Measurements from ENCODE around the gene NEXN.

NEXN gene

DNA sequence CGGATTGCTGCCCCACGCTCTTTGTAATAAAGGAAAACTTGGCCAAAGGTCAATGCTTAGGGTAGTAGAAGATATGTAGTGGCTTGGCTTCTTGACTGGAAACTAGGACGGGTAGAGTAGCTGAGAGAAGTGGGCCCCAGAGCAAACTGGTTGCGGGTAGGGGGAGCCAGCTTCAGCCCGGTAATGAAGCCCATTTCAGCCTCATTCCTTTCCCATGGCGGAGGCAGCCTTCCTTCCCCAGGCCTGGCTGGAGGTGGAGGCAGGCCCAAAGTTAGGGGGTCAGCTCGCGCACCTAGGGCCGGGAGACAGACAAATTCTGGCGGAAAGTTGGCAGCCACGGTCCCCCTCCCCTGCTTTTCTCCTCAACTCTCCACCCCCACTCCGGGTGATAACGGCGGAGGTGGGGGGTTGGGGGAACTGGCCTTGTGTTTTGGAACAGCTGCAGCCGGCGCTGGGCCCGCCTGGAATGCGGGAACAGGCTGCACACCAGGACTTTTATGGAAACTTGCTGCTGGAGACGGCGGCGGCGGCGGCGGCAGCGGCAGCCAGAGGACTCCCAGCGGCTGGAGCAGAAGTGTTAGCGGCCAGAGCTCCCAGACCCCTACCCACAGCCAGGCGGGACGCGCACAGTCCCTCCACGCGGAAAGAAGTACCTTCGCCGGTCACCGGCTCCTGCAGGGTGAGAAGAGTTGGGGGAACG is at the start of gene NEXN:
Gene NEXN (plus strand): TSS at position 544 of the 700 bp plus-strand sequence. CDS start 27,483 bp downstream, outside the sequence.
- no peak for DNase-seq (ENCODE audit: low read depth)

DNA sequence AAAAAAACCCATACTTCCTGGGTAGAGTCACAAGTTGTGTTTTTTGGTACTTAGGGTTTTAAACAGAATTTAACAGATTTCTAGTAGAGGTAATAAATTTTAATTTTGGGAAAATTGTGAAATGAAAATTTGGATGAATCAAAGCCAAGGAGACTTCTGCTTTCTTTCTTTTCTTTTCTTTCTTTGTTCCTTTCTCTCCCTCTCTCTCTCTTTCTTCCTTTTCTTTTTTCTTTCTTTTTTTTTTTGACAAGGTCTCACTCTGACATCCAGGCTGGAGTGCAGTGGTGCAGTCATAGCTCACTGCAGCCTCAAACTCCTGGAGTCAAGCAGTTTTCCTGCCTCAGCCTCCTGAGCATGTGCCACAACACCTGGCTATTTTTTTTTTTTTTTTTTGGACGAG is 46.9 kb upstream of the NEXN start:
- DNase-seq (ENCODE audit: low read depth): no peak

GRCh38 chr1:77845951-77846350 is 42.5 kb upstream of the NEXN start:
- no peak for DNase-seq (ENCODE audit: low read depth)

GRCh38 chr1:77846966-77847365 is 41.5 kb upstream of the NEXN start:
- no peak for DNase-seq (ENCODE audit: low read depth)

DNA sequence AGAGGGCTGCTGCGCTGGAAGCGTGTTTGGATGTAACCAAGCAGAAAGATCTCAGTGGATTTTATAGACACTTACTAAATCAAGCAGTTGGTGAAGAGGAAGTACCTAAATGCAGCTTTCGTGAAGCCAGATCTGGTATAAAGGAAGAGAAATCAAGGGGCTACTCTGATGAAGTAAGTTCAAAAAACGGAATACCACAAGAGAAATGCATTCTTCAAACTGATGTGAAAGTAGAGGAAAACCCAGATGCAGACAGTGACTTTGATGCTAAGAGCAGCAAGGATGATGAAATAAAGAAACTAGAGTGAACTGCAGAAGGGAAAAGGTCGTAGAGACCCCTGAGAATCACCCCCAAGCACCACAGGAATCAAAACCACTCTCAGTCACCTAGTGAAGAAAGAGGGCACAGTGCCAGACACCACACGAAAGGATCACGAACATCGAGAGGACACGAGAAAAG is 40.8 kb upstream of the NEXN start:
- DNase-seq (ENCODE audit: low read depth): no peak

DNA sequence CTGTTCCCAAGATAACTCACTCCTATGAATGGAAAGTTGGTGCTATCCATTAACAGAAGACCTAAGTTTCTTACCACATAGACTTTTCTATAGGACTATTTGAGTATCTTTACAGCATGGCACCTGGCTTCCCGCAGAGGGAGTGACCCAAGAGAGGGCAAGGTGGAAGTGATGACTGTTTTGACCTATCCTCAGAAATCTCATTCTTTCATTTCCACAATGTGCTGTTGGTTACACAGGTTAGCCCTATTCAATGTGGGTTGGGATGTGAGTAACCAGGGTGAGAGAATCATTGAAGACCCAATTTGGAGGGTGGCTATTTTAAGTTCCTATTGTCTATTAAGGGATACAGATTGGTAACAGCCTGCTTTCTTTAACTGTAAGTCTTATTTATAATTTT is 38.3 kb upstream of the NEXN start:
- no peak for DNase-seq (ENCODE audit: low read depth)

GRCh38 chr1:77857552-77857951 is 30.9 kb upstream of the NEXN start:
- no peak for DNase-seq (ENCODE audit: low read depth)

- no peak for DNase-seq (ENCODE audit: low read depth)
Measured at GRCh38 chr1:77858725-77859124, 29.7 kb upstream of the NEXN start.

GRCh38 chr1:77859248-77859647 is 29.2 kb upstream of the NEXN start:
- DNase-seq (ENCODE audit: low read depth): no peak

DNA sequence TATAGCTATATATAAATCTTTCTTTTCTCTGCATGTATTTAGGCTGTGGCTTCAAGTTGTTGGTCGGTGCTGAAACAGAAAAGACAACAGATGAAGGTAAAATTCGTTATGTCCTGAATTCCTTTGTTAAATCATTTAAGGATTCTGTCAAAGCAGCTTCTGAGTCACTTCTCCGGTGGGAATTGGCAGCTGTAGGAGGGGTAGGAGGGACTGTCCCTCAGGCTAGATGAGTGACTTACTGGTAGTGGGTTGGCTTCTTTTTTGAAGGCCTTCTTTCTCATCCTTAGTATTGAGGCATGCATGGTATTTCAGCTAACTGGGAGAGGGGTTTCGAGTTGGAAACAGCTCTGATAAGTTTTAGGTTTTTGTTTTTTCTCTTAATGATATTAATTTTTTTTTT is 22.1 kb upstream of the NEXN start:
- DNase-seq (ENCODE audit: low read depth): no peak

GRCh38 chr1:77872645-77873044 is 15.8 kb upstream of the NEXN start:
- DNase-seq (ENCODE audit: low read depth): no peak

DNA sequence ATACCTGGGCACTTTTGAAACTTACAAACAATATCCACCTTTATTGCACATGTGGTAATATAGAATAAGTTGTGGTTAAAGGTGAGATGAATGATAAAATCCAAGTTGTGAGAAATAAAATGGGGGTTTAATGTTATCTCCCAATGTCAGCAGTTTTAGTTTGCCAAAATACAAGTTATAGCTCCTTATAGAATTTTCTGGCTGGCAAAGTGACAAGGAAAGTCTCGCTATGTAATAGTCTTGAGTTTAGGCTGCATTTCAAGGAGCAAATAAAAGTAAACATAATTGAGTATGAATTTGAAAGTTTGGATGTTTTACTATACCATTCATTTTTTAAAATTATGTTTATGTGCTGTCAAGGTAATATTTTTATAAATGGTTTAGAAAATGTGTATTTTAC is 15.0 kb upstream of the NEXN start:
- no peak for DNase-seq (ENCODE audit: low read depth)

DNA sequence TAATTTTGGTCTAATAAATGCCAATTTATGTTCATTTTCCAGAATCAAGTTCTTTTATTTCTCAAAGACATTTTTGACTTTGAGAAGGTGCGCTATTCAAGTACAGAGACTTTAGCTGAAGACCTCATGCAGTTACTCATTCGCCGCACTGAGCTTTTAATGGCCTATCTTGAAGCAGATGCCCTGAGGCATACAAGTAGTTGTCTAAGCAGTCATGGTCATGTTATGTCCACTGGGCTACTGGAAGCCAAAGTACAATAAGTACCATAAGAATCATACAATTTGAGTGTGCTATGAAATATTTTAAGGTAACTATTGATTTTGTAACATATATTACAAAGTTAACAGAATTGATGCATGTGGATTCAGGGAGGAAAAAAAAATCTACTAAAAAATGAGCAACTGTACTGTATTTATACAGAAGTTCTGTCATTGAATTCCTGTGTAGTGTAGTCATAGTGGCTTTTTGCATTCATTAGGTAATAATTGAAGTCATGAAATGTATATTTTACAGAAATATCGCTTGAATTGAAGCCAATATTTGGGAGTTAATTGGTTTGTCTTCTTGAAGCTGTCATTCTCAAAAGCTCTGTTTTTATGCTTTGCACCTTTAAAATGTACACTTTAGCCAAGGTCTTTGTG is 13.5 kb upstream of the NEXN start:
- DNase-seq (ENCODE audit: low read depth): no peak

DNA sequence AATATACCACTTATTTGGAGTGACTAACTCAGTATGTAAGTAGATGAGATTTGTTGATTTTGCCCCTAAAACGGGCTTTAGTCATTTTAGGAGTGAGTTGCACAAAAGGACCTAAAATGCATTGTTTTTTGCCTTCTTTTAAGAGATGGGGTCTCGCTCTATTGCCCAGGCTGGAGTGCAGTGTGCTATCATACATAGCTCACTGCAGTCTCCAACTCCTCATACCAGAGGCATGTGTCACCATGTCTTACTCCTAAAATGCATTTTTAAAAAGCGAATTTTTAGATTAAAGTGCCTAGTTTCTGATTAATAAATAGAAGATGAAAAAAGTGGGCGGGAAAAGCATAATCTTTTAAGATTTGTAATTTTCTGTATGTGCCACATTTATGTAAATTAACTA is 11.5 kb upstream of the NEXN start:
- DNase-seq (ENCODE audit: low read depth): no peak

DNA sequence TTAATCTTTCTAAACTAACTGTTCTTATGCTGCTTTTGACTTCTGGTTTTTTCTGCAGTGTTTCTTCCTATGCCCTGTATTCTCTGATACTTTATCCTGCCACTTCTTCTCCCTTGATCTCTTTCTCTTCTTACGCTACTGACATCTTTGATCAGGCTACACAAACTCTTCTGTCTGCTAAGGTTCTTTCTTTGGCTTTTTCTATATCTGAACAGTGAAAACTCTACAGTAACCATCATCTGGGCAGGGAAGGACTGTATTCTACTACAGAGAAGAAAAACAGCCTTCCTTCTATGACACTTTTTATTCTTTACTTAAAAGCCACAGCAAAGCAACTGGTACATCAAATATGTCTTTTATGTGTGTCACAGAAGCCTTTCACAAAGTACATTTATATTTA is 7.4 kb upstream of the NEXN start:
- no peak for DNase-seq (ENCODE audit: low read depth)

GRCh38 chr1:77882411-77882810 is 6.0 kb upstream of the NEXN start:
- no peak for DNase-seq (ENCODE audit: low read depth)

GRCh38 chr1:77888781-77889642 is 588 bp downstream of the NEXN start:
- DNase-seq (ENCODE audit: low read depth): no peak

DNA sequence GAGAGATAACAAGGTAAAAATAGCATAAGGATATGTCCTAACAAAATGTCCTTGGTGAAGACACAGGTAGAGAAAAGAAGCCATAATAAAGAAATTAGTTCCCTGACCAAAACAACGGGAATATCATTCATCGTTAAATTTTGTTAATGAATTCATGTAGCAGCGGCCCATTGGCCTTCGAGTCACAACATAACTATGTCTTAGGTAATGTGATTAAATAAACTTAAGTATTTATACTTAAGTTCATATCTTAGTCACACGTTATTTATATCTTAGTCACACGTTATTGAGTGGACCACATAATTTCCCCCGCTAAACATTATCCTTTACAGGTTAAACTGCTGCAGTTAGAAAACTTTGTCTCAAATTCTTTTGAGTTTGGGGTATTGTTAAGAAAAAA is 1.2 kb downstream of the NEXN start:
- no peak for DNase-seq (ENCODE audit: low read depth)

GRCh38 chr1:77891200-77891599 is 2.8 kb downstream of the NEXN start:
- DNase-seq (ENCODE audit: low read depth): no peak

DNA sequence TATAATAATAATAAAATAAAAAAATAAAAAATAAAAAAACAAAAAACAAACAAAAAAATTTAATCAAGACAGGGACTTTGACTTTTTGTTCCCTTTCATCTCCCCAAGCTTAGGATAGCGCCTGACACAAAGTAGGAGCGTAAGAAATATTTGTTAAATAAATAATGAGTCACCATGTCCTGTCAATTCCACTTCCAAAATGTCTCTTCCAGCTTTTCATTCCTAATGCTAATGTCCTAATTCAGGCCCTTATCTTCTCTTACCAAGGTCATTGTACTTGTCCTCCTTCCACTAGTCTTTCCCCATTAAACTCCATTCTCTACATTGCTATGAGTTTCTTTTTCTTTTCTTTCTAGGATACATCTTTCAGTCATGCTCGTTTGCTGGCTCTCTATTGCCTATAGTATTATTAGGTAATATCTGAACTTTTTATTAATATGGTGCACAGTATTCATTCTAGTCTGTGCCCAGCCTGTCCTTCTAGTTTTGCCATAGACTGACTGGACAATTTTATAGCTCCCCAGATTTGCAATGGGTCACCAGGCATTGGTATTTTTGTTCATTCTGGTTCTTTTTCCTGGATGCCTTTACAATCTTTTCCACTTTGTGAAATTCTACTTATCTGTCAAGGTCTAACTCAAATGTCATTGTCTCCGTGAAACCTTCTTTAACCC is 11.4 kb downstream of the NEXN start:
- DNase-seq (ENCODE audit: low read depth): no peak

DNA sequence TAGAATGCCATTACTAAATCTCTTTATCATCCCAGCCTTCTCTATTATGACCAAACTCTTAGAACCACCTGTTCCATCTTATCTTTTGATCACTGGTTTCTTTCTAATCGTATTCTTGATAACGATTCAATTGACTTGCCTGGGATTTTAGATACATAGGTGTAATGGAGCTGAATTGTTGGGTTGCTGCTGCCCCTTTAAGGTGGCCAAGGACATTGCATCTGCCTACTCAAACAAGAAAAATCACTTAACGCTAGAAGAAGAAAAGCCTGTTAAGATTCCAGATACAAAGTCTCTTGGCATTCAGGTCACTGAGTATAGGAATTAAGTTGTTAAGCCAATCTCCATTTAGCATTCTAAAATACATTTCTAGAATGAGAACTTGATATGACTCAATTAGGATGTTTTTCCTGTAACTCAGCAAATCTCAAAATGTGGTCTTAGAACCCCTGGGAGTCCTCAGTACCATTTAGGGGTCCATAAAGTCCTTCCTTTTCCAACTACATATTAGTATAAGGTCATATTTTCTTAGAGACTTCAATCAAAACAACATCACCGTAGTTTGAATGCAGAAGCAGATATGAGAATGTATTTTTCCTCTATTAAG is 12.4 kb downstream of the NEXN start:
- no peak for DNase-seq (ENCODE audit: low read depth)

- DNase-seq (ENCODE audit: low read depth): no peak
Measured at GRCh38 chr1:77905603-77906002, 17.2 kb downstream of the NEXN start.

Measured in stimulated activated CD8-positive, alpha-beta memory T cell treated with anti-CD3 and anti-CD28 coated beads, Interleukin-15, amount 100 ng/mL, for 1 hour (primary cell).